ENCODE measurements around the gene SOWAHD. TPM values are rescaled to one million over a fixed set of nuclear protein-coding genes. Genes with fewer than 3 reads are reported as not detected.
A peak's percentile ranks its signal among the peaks of the same experiment; 100 is the strongest.

Gene SOWAHD
- polyA plus RNA-seq (2011; rRNA removed), result 0.25 and 0.31 TPM in 2 replicates
- polyA minus RNA-seq (2011; rRNA and poly(A)+ RNA removed), result 0.14 and 0.17 TPM in 2 replicates

DNA sequence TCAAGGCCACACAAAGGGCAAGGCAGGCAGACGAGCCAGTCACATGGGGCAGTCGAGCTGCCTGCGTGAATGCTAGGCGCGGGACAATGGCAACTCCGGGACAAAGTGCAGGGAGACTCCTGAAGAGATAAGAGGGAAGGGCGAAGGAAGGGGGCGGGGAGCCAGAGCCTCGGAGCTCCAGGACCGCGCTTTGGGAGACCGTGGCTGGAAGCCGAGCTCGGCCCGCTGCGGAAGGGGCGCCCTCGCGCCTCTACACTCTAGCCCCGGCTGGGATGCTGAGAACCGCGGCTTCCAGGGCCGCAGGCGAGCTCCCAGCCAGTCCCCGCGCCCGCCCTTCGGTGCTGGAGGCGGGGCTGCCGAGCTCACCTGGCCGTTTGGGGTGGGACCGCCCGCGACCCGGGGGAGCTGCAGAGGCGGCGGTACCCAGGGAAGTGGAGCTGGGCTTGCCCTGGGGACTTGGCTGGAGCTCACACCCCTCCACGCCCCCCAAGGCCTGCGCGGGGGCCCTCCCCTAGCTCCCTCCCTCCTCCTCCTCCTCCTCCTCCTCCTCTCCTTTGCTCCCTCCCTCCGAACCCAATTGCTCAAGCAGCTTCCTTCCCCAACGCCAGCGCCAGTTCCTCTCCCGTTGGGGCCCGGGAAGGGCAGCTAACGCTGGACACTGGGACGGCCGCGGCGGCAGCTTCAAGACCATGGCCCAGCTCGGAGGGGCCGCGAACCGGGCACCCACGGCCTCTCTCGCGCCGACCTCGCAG lies at the start of gene SOWAHD:
Gene SOWAHD, plus strand, starts transcription at position 610 of the 752 bp plus-strand sequence. Its CDS starts 80 bp downstream, at position 690.
- no peak for DNase-seq (ENCODE audit: low read depth, low spot score)
- POLR2A ChIA-PET, result interaction anchor here (0.5 to 1.3 kb wide), 4 partner anchors 33 to 251 kb away, joined by 3 to 16 read pairs (median 4); partner anchors contain the start of genes RPL39 and UBE2A

GRCh38 chrX:119708936-119709335 lies 49.5 kb upstream of the SOWAHD start:
- no peaks in the 10 kb centered on the region for H3K27me3 ChIP-seq (ENCODE audit: control insufficient read depth, insufficient read depth, low read length)
- no peaks in the 10 kb centered on the region for H3K9me3 ChIP-seq (ENCODE audit: control insufficient read depth, insufficient read depth, low read length)
- DNase-seq (ENCODE audit: low read depth, low spot score), result no peak
- no peak overlapping the region for H3K27ac ChIP-seq (ENCODE audit: low read depth, low read length)
- ChIA-PET POLR2A (no interaction called here), CTCF (interaction anchor here (0.9 to 2.2 kb wide), 2 partner anchors 99 to 193 kb away, joined by 3 to 5 read pairs; no protein-coding TSS in a partner anchor)
- H3K4me3 ChIP-seq (ENCODE audit: low read depth, low read length), result no peak overlapping the region
- TF ChIP-seq CTCF (IDR thresholded peaks at IDR 0.05; ENCODE audit: low read depth, low read length), result no peak

More for the DNA sequence above, at the start of gene SOWAHD:
- no peak for TF ChIP-seq CTCF (IDR thresholded peaks at IDR 0.05; ENCODE audit: low read depth, low read length)
- peaks cover 2% of the 10 kb centered on the region for H3K27me3 ChIP-seq (ENCODE audit: control insufficient read depth, insufficient read depth, low read length)
- H3K27ac ChIP-seq (ENCODE audit: low read depth, low read length), result no peak within 1 kb of the TSS
- CTCF ChIA-PET, result interaction anchor here (0.6 to 2.4 kb wide), 4 partner anchors 22 to 148 kb away, joined by 4 to 9 read pairs (median 6); no protein-coding TSS in a partner anchor
- H3K4me3 ChIP-seq (ENCODE audit: low read depth, low read length), result peak within 1 kb of the TSS; percentile 42
- H3K9me3 ChIP-seq (ENCODE audit: control insufficient read depth, insufficient read depth, low read length), result no peaks in the 10 kb centered on the region

GRCh38 chrX:119709630-119710029 lies 48.8 kb upstream of the SOWAHD start:
- no peak for DNase-seq (ENCODE audit: low read depth, low spot score)
- H3K9me3 ChIP-seq (ENCODE audit: control insufficient read depth, insufficient read depth, low read length), result no peaks in the 10 kb centered on the region
- ChIA-PET POLR2A (interaction anchor here (0.6 kb wide), 1 partner anchor 17 kb away, joined by 3 read pairs; no protein-coding TSS in a partner anchor), CTCF (interaction anchor here (0.6 to 2.2 kb wide), 4 partner anchors 11 to 193 kb away, joined by 3 to 7 read pairs (median 6); no protein-coding TSS in a partner anchor)
- H3K27ac ChIP-seq (ENCODE audit: low read depth, low read length), result no peak overlapping the region
- TF ChIP-seq CTCF (IDR thresholded peaks at IDR 0.05; ENCODE audit: low read depth, low read length), result no peak
- H3K4me3 ChIP-seq (ENCODE audit: low read depth, low read length), result no peak overlapping the region
- no peaks in the 10 kb centered on the region for H3K27me3 ChIP-seq (ENCODE audit: control insufficient read depth, insufficient read depth, low read length)

DNA sequence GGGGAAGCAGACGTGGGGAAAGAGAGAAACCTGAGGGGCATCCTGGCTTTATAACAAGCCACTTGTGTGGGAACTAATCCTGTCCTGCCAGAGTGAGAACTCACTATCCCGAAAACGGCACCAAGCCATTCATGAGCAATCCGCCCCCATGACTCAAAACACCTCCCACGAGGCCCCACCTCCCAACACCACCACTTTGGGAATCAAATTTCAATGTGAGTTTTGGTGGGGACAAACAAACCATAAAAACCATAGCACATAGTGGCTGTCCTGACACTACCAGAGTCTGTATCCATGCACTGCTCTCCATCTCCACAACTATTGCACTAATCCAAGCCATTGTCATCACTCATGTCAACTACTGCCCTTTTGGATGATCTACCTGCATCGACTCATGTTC lies 36.9 kb upstream of the SOWAHD start:
- H3K4me3 ChIP-seq (ENCODE audit: low read depth, low read length), result no peak overlapping the region
- POLR2A ChIA-PET, result no interaction called here

More for the DNA sequence above, 36.9 kb upstream of the SOWAHD start:
- no peak for TF ChIP-seq CTCF (IDR thresholded peaks at IDR 0.05; ENCODE audit: low read depth, low read length)
- no peaks in the 10 kb centered on the region for H3K9me3 ChIP-seq (ENCODE audit: control insufficient read depth, insufficient read depth, low read length)
- CTCF ChIA-PET, result interaction anchor here (0.7 kb wide), 1 partner anchor 117 kb away, joined by 5 read pairs; no protein-coding TSS in a partner anchor
- no peaks in the 10 kb centered on the region for H3K27me3 ChIP-seq (ENCODE audit: control insufficient read depth, insufficient read depth, low read length)
- H3K27ac ChIP-seq (ENCODE audit: low read depth, low read length), result no peak overlapping the region
- no peak for DNase-seq (ENCODE audit: low read depth, low spot score)
